ENCODE measurements around the gene SHCBP1.

DNA sequence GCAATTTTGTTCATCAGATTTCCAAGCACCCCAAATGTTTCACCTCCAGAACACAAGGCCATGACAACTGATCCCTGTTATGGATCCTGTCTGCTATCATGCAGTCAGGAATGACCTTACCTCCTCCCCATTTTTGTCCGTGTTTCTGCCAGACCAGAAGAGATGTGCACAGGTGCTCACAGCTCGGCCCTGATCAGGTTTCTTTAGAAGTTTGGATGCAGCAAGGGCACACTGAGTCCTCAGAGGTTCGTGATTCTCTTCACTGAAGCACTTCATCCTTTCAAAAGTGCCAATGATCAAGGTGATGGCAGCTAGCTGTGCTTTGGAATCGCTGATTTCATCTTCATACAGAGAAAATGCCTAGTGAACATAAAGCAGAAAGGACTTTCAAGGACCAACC lies 40.9 kb upstream of the SHCBP1 start:
- TF ChIP-seq SUZ12 (IDR thresholded peaks at IDR 0.05; ENCODE audit: extremely low read depth, insufficient read depth, insufficient read length) (no peak), YY1 (IDR thresholded peaks at IDR 0.05; ENCODE audit: insufficient read depth, insufficient read length) (no peak), ZNF274 (IDR thresholded peaks at IDR 0.05; ENCODE audit: low read depth, low read length) (no peak)

All from NT2/D1 (cell line).